Spleen (tissue), 11 donors: ENCODE results near the gene ARL10. TPM values are rescaled to one million over a fixed set of nuclear protein-coding genes. Genes with fewer than 3 reads are reported as not detected.

Source experiments
- DNase-seq: peaks from one replicate; pipeline ENCODE4 v3.0.0-alpha.2; 2020
- H3K27ac ChIP-seq, 8 donors: fragments of 200-600 bp; sonication (generic) in 7 of 8; 1 replicate in 4 of 8; 2 replicates in 4 of 8; pipeline versions ENCODE4 v1.5.0 to v1.8.0; 2016 to 2021; ENCODE audit warnings: inconsistent platforms in 4 of 8, mild to moderate bottlenecking in 4 of 8, moderate library complexity in 1 of 8
- H3K27me3 ChIP-seq, 7 donors: fragments of 200-600 bp; sonication (generic) in 6 of 7; replicated peaks in 1 of 7; 1 replicate in 4 of 7; 2 replicates in 3 of 7; pipeline versions ENCODE4 v1.5.0 to v1.8.0; 2016 to 2021; ENCODE audit warnings: inconsistent platforms in 3 of 7, mild to moderate bottlenecking in 1 of 7
- H3K36me3 ChIP-seq, 6 donors: fragments of 200-600 bp; sonication (generic) in 5 of 6; 1 replicate in 4 of 6; 2 replicates in 2 of 6; pipeline versions ENCODE4 v1.5.0 to v1.8.0; 2016 to 2021; ENCODE audit warnings: inconsistent platforms in 2 of 6
- H3K4me1 ChIP-seq, 6 donors: fragments of 200-600 bp; sonication (generic) in 5 of 6; 1 replicate in 3 of 6; 2 replicates in 3 of 6; pipeline versions ENCODE4 v1.5.0 to v1.8.0; 2016 to 2021; ENCODE audit warnings: inconsistent platforms in 3 of 6
- H3K4me3 ChIP-seq, 8 donors: fragments of 200-600 bp; sonication (generic) in 7 of 8; 1 replicate in 4 of 8; 2 replicates in 4 of 8; pipeline versions ENCODE4 v1.5.0 to v1.8.0; 2016 to 2021; ENCODE audit warnings: inconsistent platforms in 4 of 8, mild to moderate bottlenecking in 4 of 8, moderate library complexity in 2 of 8
- H3K9me3 ChIP-seq, 8 donors: fragments of 200-600 bp; sonication (generic) in 7 of 8; 1 replicate in 4 of 8; 2 replicates in 4 of 8; pipeline versions ENCODE4 v1.5.0 to v1.8.0; 2016 to 2021; ENCODE audit warnings: inconsistent platforms in 4 of 8
- CTCF ChIP-seq, 11 experiments: fragments of 200-600 bp in 7 of 11; fragments of 450-650 bp in 4 of 11; sonication (generic) in 4 of 11; IDR thresholded peaks in 8 of 11; conservative IDR thresholded peaks in 3 of 11; 1 replicate in 7 of 11; 2 replicates in 4 of 11; pipeline versions ENCODE4 v1.4.0 to v1.8.0; 2016 to 2021; ENCODE audit warnings: antibody characterized with exemption in 11 of 11, inconsistent platforms in 4 of 11, mild to moderate bottlenecking in 1 of 11
- POLR2A ChIP-seq, 3 donors: fragments of 450-650 bp; IDR thresholded peaks; one replicate each; pipeline ENCODE4 v1.5.1; 2017; ENCODE audit warnings: antibody characterized with exemption in 3 of 3, mild to moderate bottlenecking in 1 of 3
- POLR2AphosphoS5 ChIP-seq, 3 donors: sonication (generic); formaldehyde crosslinking; IDR thresholded peaks; one replicate each; pipeline ENCODE4 v1.5.1; 2017; ENCODE audit warnings: antibody characterized with exemption in 3 of 3
- WGBS, 5 donors: extraction: QIAGEN DNeasy Blood & Tissue Kit in 3 of 5; methylation state at CpG; one replicate each; pipeline versions ENCODE4 v1.1.5 to v1.1.7; 2013 to 2018; 5-methylcytosine and 5-hydroxymethylcytosine counted together
- intact Hi-C: fragments of 100-400 bp; cut with DNase I; formaldehyde crosslinking; loops from one replicate; pipeline ENCODE4 v1.15.0; 2023; ENCODE audit warnings: low total_unique reads
- polyA plus RNA-seq, 3 donors: library from polyadenylated mRNA; stranded (reverse); fragments of 200-250 nt; gene quantifications; one replicate each; pipeline ENCODE4 v1.2.1, GENCODE V29; 2013
- total RNA-seq, 7 donors: library from RNA; depleted of rRNA in 3 of 7; stranded (reverse); fragments of >200 nt in 3 of 7; fragmentation: NEBNext Ultra II Directional in 4 of 7; extraction: Animal tissue kit (Norgen Biotek cat#: 25700) in 4 of 7; gene quantifications; one replicate each; pipeline versions ENCODE4 v1.1.0 to v1.2.1, GENCODE V29; 2016 to 2021
- donor health status: healthy with polysubstance abuse.
- donor health status: DM: no; HTN: no; CAD: no; lungs with moderate emphysema.
- donor health status: DM: no; HTN: no; CAD: no.
- donor health status: Bipolar disorder and iron deficiency.
- donor health status: healthy.
- donor health status: DM: no; HTN: no; CAD: no.
- donor health status: DM: yes; HTN: yes; CAD: no.

Gene ARL10
- total and polyA plus RNA-seq, 10 donors, result 1.6 to 17.8 (median 6.8) TPM

DNA sequence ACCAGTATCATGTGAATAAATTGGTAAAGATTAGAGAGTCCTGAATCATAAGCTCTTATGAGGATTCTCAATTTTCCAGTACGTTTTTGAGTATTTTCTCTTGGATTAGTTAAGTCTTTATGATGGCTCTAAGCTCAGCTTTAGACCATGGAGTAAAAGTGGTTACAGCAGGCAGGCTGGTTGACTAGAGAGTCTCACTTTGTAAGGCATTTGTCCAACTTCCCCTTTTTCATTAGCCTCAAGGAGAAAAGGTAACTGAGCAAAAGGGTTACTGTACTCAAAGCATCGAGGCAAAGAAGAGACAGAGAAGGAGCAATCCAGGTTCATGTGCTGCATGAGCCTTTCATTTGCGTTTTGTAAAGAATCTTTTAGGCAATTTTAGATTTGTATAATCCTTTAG lies 14.6 kb downstream of the ARL10 start:
- Histone ChIP-seq H3K4me1 (no peaks in the 10 kb centered on the region), H3K4me3 (no peak overlapping the region), H3K27me3 (no peaks in the 10 kb centered on the region), H3K27ac (no peak overlapping the region), H3K36me3 (peaks cover 0 to 48% (median 36%) of the 10 kb centered on the region in 6 donors), H3K9me3 (no peaks in the 10 kb centered on the region)
- no peak for TF ChIP-seq CTCF (IDR thresholded peaks at IDR 0.05 in 8 of 11, conservative IDR thresholded peaks at IDR 0.05 in 3 of 11)
- no peak for TF ChIP-seq POLR2AphosphoS5 (IDR thresholded peaks at IDR 0.05)
- no peak for TF ChIP-seq POLR2A (IDR thresholded peaks at IDR 0.05)
- intact Hi-C loops, result no loop called here
- no peak for DNase-seq
- WGBS, 5 donors, result 58 to 67% (median 62%) methylated on average over 3 of the region's 3 CpGs

- H3K36me3 ChIP-seq, result peaks cover 0 to 64% (median 48%) of the 10 kb centered on the region in 6 donors
- 81 to 94% (median 92%) methylated on average over 3 of the region's 3 CpGs for WGBS, 5 donors
- H3K27me3 ChIP-seq, result no peaks in the 10 kb centered on the region
- no peaks in the 10 kb centered on the region for H3K9me3 ChIP-seq
- no peak overlapping the region for H3K4me3 ChIP-seq
- intact Hi-C loops, result no loop called here
- DNase-seq, result no peak
- TF ChIP-seq POLR2AphosphoS5 (IDR thresholded peaks at IDR 0.05), result no peak
- no peak for TF ChIP-seq POLR2A (IDR thresholded peaks at IDR 0.05)
- TF ChIP-seq CTCF (IDR thresholded peaks at IDR 0.05 in 8 of 11, conservative IDR thresholded peaks at IDR 0.05 in 3 of 11), result no peak
- peaks cover 0 to 9% (median 2%) of the 10 kb centered on the region in 6 donors for H3K4me1 ChIP-seq
- no peak overlapping the region for H3K27ac ChIP-seq
Measured at GRCh38 chr5:176381423-176381822, 16.1 kb downstream of the ARL10 start.

DNA sequence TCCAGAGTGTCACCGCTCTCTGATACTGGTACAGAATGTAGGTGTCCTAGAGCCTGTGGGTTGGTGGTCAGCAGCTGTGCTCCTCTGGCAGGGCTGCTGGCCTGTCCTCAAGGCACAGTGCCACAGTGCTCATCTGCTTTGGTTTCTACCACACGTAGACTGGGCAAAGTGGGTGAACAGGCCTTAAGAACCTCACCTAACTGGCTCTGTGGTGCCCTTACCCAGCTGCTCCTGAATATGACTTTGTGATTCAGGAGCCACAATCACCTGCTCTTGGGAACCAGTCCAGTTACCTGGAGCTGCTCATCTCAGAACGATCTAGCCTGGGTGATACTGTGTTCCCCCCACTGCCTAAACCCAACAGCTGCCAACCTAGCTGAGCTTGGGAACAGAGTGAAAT lies 16.7 kb downstream of the ARL10 start:
- no peak for TF ChIP-seq POLR2A (IDR thresholded peaks at IDR 0.05)
- no peak for TF ChIP-seq CTCF (IDR thresholded peaks at IDR 0.05 in 8 of 11, conservative IDR thresholded peaks at IDR 0.05 in 3 of 11)
- no peak for TF ChIP-seq POLR2AphosphoS5 (IDR thresholded peaks at IDR 0.05)
- no peaks in the 10 kb centered on the region for H3K9me3 ChIP-seq
- WGBS, 5 donors, result 95 to 100% (median 96%) methylated on average over 2 to 3 of the region's 3 CpGs
- intact Hi-C loops, result no loop called here
- DNase-seq, result peak; percentile 30
- no peaks in the 10 kb centered on the region for H3K27me3 ChIP-seq
- no peak overlapping the region for H3K27ac ChIP-seq
- no peak overlapping the region for H3K4me3 ChIP-seq
- H3K4me1 ChIP-seq, result peaks cover 0 to 15% (median 7%) of the 10 kb centered on the region in 6 donors
- H3K36me3 ChIP-seq, result peaks cover 0 to 69% (median 49%) of the 10 kb centered on the region in 6 donors

DNA sequence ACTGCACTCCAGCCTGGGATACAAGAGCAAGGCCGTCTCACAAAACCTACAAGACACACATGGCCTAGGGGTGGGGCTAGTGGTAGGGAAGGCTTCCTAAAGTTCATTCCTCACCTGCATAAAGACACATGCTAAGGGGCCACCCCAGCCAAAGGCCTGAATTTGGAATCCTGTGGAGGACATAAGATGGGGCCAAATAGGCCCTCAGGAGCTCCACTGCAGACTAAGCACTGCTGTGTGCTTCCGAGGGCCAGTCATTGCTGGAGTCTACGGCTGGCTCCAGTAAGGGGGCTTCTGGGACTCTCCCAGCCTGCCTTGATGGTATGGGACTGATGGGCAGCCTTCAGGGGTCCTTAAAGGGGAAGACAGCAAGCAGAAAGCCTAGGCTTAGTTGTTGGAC lies 17.4 kb downstream of the ARL10 start:
- intact Hi-C loops, result no loop called here
- no peak overlapping the region for H3K27ac ChIP-seq
- no peaks in the 10 kb centered on the region for H3K27me3 ChIP-seq
- no peaks in the 10 kb centered on the region for H3K9me3 ChIP-seq
- H3K4me3 ChIP-seq, result no peak overlapping the region
- H3K36me3 ChIP-seq, result peaks cover 0 to 69% (median 49%) of the 10 kb centered on the region in 6 donors
- WGBS, 5 donors, result 79 to 93% (median 89%) methylated on average over 2 to 3 of the region's 3 CpGs
- H3K4me1 ChIP-seq, result peaks cover 5 to 20% (median 14%) of the 10 kb centered on the region in 6 donors
- TF ChIP-seq POLR2AphosphoS5 (IDR thresholded peaks at IDR 0.05), result no peak
- no peak for TF ChIP-seq CTCF (IDR thresholded peaks at IDR 0.05 in 8 of 11, conservative IDR thresholded peaks at IDR 0.05 in 3 of 11)
- no peak for TF ChIP-seq POLR2A (IDR thresholded peaks at IDR 0.05)
- peak; percentile 15 for DNase-seq
